A204.1 (cell line): ENCODE results near the gene KL.

Experiments
- FAIRE-seq: peaks from 2 replicates; lab custom pipeline; 2012; peaks lifted over from hg19 to GRCh38; lab: Jason Lieb, UNC

The KL gene

GRCh38 chr13:33040090-33040489 is 23.9 kb downstream of the KL start:
- FAIRE-seq = no peak

GRCh38 chr13:33045851-33046592 is 29.8 kb downstream of the KL start:
- no peak for FAIRE-seq

- FAIRE-seq = no peak
Observed at GRCh38 chr13:33050161-33050560, 33.9 kb downstream of the KL start.

- no peak for FAIRE-seq
Observed at GRCh38 chr13:33051632-33052031, 35.4 kb downstream of the KL start.

- FAIRE-seq = no peak
Observed at GRCh38 chr13:33052506-33053280, 36.5 kb downstream of the KL start.

GRCh38 chr13:33053397-33054066 is 37.3 kb downstream of the KL start:
- no peak for FAIRE-seq

- FAIRE-seq = no peak
Observed at GRCh38 chr13:33057019-33057780, 41.0 kb downstream of the KL start.

- no peak for FAIRE-seq
Observed at GRCh38 chr13:33058776-33059327, 42.6 kb downstream of the KL start.

GRCh38 chr13:33060815-33061214 is 44.6 kb downstream of the KL start:
- no peak for FAIRE-seq

- FAIRE-seq = no peak
Observed at GRCh38 chr13:33066329-33066728, 50.1 kb downstream of the KL start.

GRCh38 chr13:33069365-33069764 is 53.1 kb downstream of the KL start:
- no peak for FAIRE-seq

GRCh38 chr13:33070713-33071112 is 54.5 kb downstream of the KL start:
- FAIRE-seq = no peak

- FAIRE-seq = no peak
Observed at GRCh38 chr13:33072282-33072681, 56.1 kb downstream of the KL start.

- no peak for FAIRE-seq
Observed at GRCh38 chr13:33072759-33073158, 56.5 kb downstream of the KL start.

GRCh38 chr13:33073338-33073737 is 57.1 kb downstream of the KL start:
- FAIRE-seq = no peak

- FAIRE-seq = no peak
Observed at GRCh38 chr13:33076001-33076992, 60.1 kb downstream of the KL start.

- no peak for FAIRE-seq
Observed at GRCh38 chr13:33078263-33078662, 62.0 kb downstream of the KL start.

- FAIRE-seq = no peak
Observed at GRCh38 chr13:33079960-33080359, 63.7 kb downstream of the KL start.

GRCh38 chr13:33080972-33081590 is 64.9 kb downstream of the KL start:
- no peak for FAIRE-seq

- no peak for FAIRE-seq
Observed at GRCh38 chr13:33081666-33082065, 65.4 kb downstream of the KL start.
